Activated gamma-delta T cell treated with Interleukin-2 at 50 U/mL for 16 hours (primary cell): ENCODE measurements around the gene MAP4K4.
A peak's percentile ranks its signal among the peaks of the same experiment; 100 is the strongest.

Experiments
- DNase-seq: peaks from one replicate; pipeline ENCODE4 v3.0.0-alpha.2; 2020

The MAP4K4 gene

GRCh38 chr2:101693991-101694588 is 3.4 kb upstream of the MAP4K4 start:
- no peak for DNase-seq

GRCh38 chr2:101696272-101697123 is 1.0 kb upstream of the MAP4K4 start:
- DNase-seq: no peak

- no peak for DNase-seq
Measured at GRCh38 chr2:101698014-101698843, 722 bp downstream of the MAP4K4 start.

GRCh38 chr2:101698844-101699754 is 1.6 kb downstream of the MAP4K4 start:
- no peak for DNase-seq

- no peak for DNase-seq
Measured at GRCh38 chr2:101699755-101700461, 2.4 kb downstream of the MAP4K4 start.

- no peak for DNase-seq
Measured at GRCh38 chr2:101704046-101704466, 6.5 kb downstream of the MAP4K4 start.

- DNase-seq: no peak
Measured at GRCh38 chr2:101704816-101705578, 7.5 kb downstream of the MAP4K4 start.

- DNase-seq: no peak
Measured at GRCh38 chr2:101706121-101706818, 8.8 kb downstream of the MAP4K4 start.

- no peak for DNase-seq
Measured at GRCh38 chr2:101706819-101707177, 9.3 kb downstream of the MAP4K4 start.

GRCh38 chr2:101710036-101710435 is 12.5 kb downstream of the MAP4K4 start:
- DNase-seq: no peak

GRCh38 chr2:101710471-101711318 is 13.2 kb downstream of the MAP4K4 start:
- DNase-seq: no peak

GRCh38 chr2:101714118-101714517 is 16.6 kb downstream of the MAP4K4 start:
- no peak for DNase-seq

- no peak for DNase-seq
Measured at GRCh38 chr2:101717071-101717845, 19.8 kb downstream of the MAP4K4 start.

- no peak for DNase-seq
Measured at GRCh38 chr2:101718479-101718878, 21.0 kb downstream of the MAP4K4 start.

GRCh38 chr2:101718993-101719571 is 21.6 kb downstream of the MAP4K4 start:
- peak; percentile 42 for DNase-seq

- no peak for DNase-seq
Measured at GRCh38 chr2:101720732-101721131, 23.2 kb downstream of the MAP4K4 start.

GRCh38 chr2:101722864-101723263 is 25.4 kb downstream of the MAP4K4 start:
- DNase-seq: no peak
